ENCODE measurements around the gene PLXDC2.
"Not testable (repeated sequence)": the region's sequence is repeated elsewhere in the genome, so short reads cannot be mapped to it uniquely, and the experiment has no call there.

Gene PLXDC2

GRCh38 chr10:19974554-19974953 is 158.3 kb downstream of the PLXDC2 start:
- DNase-seq (ENCODE audit: low read depth in 2 of 2), result no peak

GRCh38 chr10:19977097-19977521 is 160.9 kb downstream of the PLXDC2 start:
- no peak for DNase-seq (ENCODE audit: low read depth in 2 of 2)

GRCh38 chr10:19979628-19980027 is 163.4 kb downstream of the PLXDC2 start:
- no peak for DNase-seq (ENCODE audit: low read depth in 2 of 2)

- no peak for DNase-seq (ENCODE audit: low read depth in 2 of 2)
Observed at GRCh38 chr10:19983880-19984565, 167.8 kb downstream of the PLXDC2 start.

GRCh38 chr10:19985745-19986144 is 169.5 kb downstream of the PLXDC2 start:
- no peak for DNase-seq (ENCODE audit: low read depth in 2 of 2)

GRCh38 chr10:19986591-19986990 is 170.4 kb downstream of the PLXDC2 start:
- DNase-seq (ENCODE audit: low read depth in 2 of 2), result no peak

- DNase-seq (ENCODE audit: low read depth in 2 of 2), result no peak
Observed at GRCh38 chr10:19987931-19988330, 171.7 kb downstream of the PLXDC2 start.

- DNase-seq (ENCODE audit: low read depth in 2 of 2), result no peak
Observed at GRCh38 chr10:19993714-19994315, 177.6 kb downstream of the PLXDC2 start.

- no peak for DNase-seq (ENCODE audit: low read depth in 2 of 2)
Observed at GRCh38 chr10:19998482-19998881, 182.2 kb downstream of the PLXDC2 start.

- no peak for DNase-seq (ENCODE audit: low read depth in 2 of 2)
Observed at GRCh38 chr10:19999431-19999830, 183.2 kb downstream of the PLXDC2 start.

- DNase-seq (ENCODE audit: low read depth in 2 of 2), result not testable (repeated sequence)
Observed at GRCh38 chr10:20002026-20002425, 185.8 kb downstream of the PLXDC2 start.

- no peak for DNase-seq (ENCODE audit: low read depth in 2 of 2)
Observed at GRCh38 chr10:20002657-20003056, 186.4 kb downstream of the PLXDC2 start.

- DNase-seq (ENCODE audit: low read depth in 2 of 2), result no peak
Observed at GRCh38 chr10:20004087-20004523, 187.9 kb downstream of the PLXDC2 start.

- no peak for DNase-seq (ENCODE audit: low read depth in 2 of 2)
Observed at GRCh38 chr10:20005638-20006037, 189.4 kb downstream of the PLXDC2 start.

- DNase-seq (ENCODE audit: low read depth in 2 of 2), result no peak
Observed at GRCh38 chr10:20006169-20006870, 190.1 kb downstream of the PLXDC2 start.

- no peak for DNase-seq (ENCODE audit: low read depth in 2 of 2)
Observed at GRCh38 chr10:20007426-20007825, 191.2 kb downstream of the PLXDC2 start.

GRCh38 chr10:20013991-20014750 is 197.9 kb downstream of the PLXDC2 start:
- no peak for DNase-seq (ENCODE audit: low read depth in 2 of 2)

GRCh38 chr10:20017961-20018360 is 201.7 kb downstream of the PLXDC2 start:
- no peak for DNase-seq (ENCODE audit: low read depth in 2 of 2)

GRCh38 chr10:20020677-20021076 is 204.4 kb downstream of the PLXDC2 start:
- no peak for DNase-seq (ENCODE audit: low read depth in 2 of 2)

- DNase-seq (ENCODE audit: low read depth in 2 of 2), result no peak
Observed at GRCh38 chr10:20029523-20029922, 213.3 kb downstream of the PLXDC2 start.

GRCh38 chr10:20033476-20033875 is 217.2 kb downstream of the PLXDC2 start:
- DNase-seq (ENCODE audit: low read depth in 2 of 2), result no peak

GRCh38 chr10:20034732-20035131 is 218.5 kb downstream of the PLXDC2 start:
- no peak for DNase-seq (ENCODE audit: low read depth in 2 of 2)

Data from stimulated activated CD8-positive, alpha-beta memory T cell treated with anti-CD3 and anti-CD28 coated beads, Interleukin-7, amount 100 ng/mL, for 4 hours (primary cell).